K562 (cell line): ENCODE results near the gene SLC16A6. TPM values are rescaled to one million over a fixed set of nuclear protein-coding genes. Genes with fewer than 3 reads are reported as not detected.
A peak's percentile ranks its signal among the peaks of the same experiment; 100 is the strongest.

Experiments
- CBX1 ChIP-seq: sonication (generic); IDR thresholded peaks from 2 replicates; pipeline ENCODE4 v1.6.1; 2016; ENCODE audit warnings: antibody characterized with exemption, low read depth, mild to moderate bottlenecking
- FOXA1 ChIP-seq: fragments of 450-650 bp; IDR thresholded peaks from 2 replicates; pipeline ENCODE4 v1.6.1; 2016; ENCODE audit warnings: mild to moderate bottlenecking, borderline replicate concordance
- GABPA ChIP-seq: fragments of 200-800 bp; sonication (Bioruptor generic); conservative IDR thresholded peaks from 2 replicates; pipeline ENCODE4 v1.6.1; 2016; ENCODE audit warnings: low read depth, missing genetic modification characterization, missing compliant biosample characterization
- GTF2A2 ChIP-seq: IDR thresholded peaks from 2 replicates; pipeline ENCODE4 v1.6.1; 2016; ENCODE audit warnings: mild to moderate bottlenecking, missing genetic modification characterization, missing compliant biosample characterization
- KDM2B ChIP-seq: fragments of 250-450 bp; sonication (Bioruptor Pico); IDR thresholded peaks from 2 replicates; pipeline ENCODE4 v1.8.0; 2021; ENCODE audit warnings: mild to moderate bottlenecking, moderate library complexity
- MYNN ChIP-seq, 2 experiments: sonication (generic); formaldehyde crosslinking in 1 of 2; IDR thresholded peaks; 2 replicates each; pipeline versions ENCODE4 v1.5.0 to v1.6.1; 2016 to 2020; ENCODE audit warnings: antibody characterized with exemption in 1 of 2, missing genetic modification reagents in 1 of 2
- PCBP2 ChIP-seq: fragments of 200-400 bp; formaldehyde crosslinking; IDR thresholded peaks from 2 replicates; pipeline ENCODE4 v1.6.1; 2018; ENCODE audit warnings: low read length, low read depth, mild to moderate bottlenecking, moderate library complexity; ENCODE audit not compliant: poor library complexity, severe bottlenecking
- POU5F1 ChIP-seq: fragments of 150-350 bp; IDR thresholded peaks from 2 replicates; pipeline ENCODE4 v1.6.1; 2014; ENCODE audit warnings: borderline replicate concordance, low read length, low read depth, mild to moderate bottlenecking; ENCODE audit not compliant: partially characterized antibody
- PURB ChIP-seq: sonication (generic); formaldehyde crosslinking; IDR thresholded peaks from 2 replicates; pipeline ENCODE4 v1.9.0; 2021; ENCODE audit warnings: low read depth, mild to moderate bottlenecking, missing genetic modification reagents
- RBM14 ChIP-seq: fragments of 200-400 bp; formaldehyde crosslinking; IDR thresholded peaks from 2 replicates; pipeline ENCODE4 v1.6.1; 2018; ENCODE audit warnings: low read depth, mild to moderate bottlenecking, low read length, moderate library complexity, borderline replicate concordance; ENCODE audit not compliant: insufficient read depth
- SIRT6 ChIP-seq: IDR thresholded peaks from one replicate; pipeline ENCODE4 v1.6.1; 2012; ENCODE audit warnings: low read depth, mild to moderate bottlenecking, control low read depth, inconsistent platforms, low read length, moderate library complexity
- SPI1 ChIP-seq: IDR thresholded peaks from 2 replicates; pipeline ENCODE4 v1.6.1; 2011; ENCODE audit warnings: low read depth, low read length, control low read depth, borderline replicate concordance
- STAT5A ChIP-seq: IDR thresholded peaks from 2 replicates; pipeline ENCODE4 v1.6.1; 2012; ENCODE audit warnings: low read length, inconsistent platforms, borderline replicate concordance
- U2AF2 ChIP-seq: fragments of 200-400 bp; formaldehyde crosslinking; optimal IDR thresholded peaks from 2 replicates; pipeline ENCODE3; 2017; ENCODE audit warnings: low read depth, mild to moderate bottlenecking, low read length
- XRCC3 ChIP-seq: fragments of 450-650 bp; IDR thresholded peaks from 2 replicates; pipeline ENCODE4 v1.6.1; 2017; ENCODE audit warnings: mild to moderate bottlenecking, moderate library complexity
- ZNF124 ChIP-seq: sonication (generic); formaldehyde crosslinking; IDR thresholded peaks from 2 replicates; pipeline ENCODE4 v1.8.1; 2022; ENCODE audit warnings: missing genetic modification reagents
- ZNF133 ChIP-seq: fragments of 250-450 bp; sonication (Bioruptor Pico); IDR thresholded peaks from 2 replicates; pipeline ENCODE4 v1.4.0; 2020; ENCODE audit warnings: mild to moderate bottlenecking
- ZNF76 ChIP-seq: fragments of 250-450 bp; sonication (Bioruptor Pico); IDR thresholded peaks from 2 replicates; pipeline ENCODE4 v1.4.0; 2020; ENCODE audit warnings: mild to moderate bottlenecking, moderate library complexity, borderline replicate concordance
- polyA plus RNA-seq, 8 experiments: library from polyadenylated mRNA; depleted of rRNA in 4 of 8; stranded (reverse) in 5 of 8; unstranded in 3 of 8; fragments of >200 nt; fragmentation: Nextera tagmentation in 2 of 8; fragmentation: Illumina TruSeq in 1 of 8; extraction: Ambion mirVana in 2 of 8; extraction: Trizol in 1 of 8; gene quantifications; 2 replicates each; pipeline versions ENCODE4 v1.2.1 to v1.2.3, GENCODE V29; 2011 to 2014; ENCODE audit warnings: inconsistent platforms in 1 of 8, missing spikeins in 1 of 8
- total RNA-seq, 7 experiments: library from RNA; depleted of rRNA in 6 of 7; stranded (reverse); fragments of >200 nt in 6 of 7; fragmentation: Illumina TruSeq in 2 of 7; extraction: Trizol in 2 of 7; gene quantifications; 2 replicates each; pipeline versions ENCODE4 v1.2.1 to v1.2.3, GENCODE V29; 2011 to 2021; ENCODE audit warnings: low replicate concordance in 1 of 7
- TF ChIP-seq, protein P1 (sequence below): sonication (generic); formaldehyde crosslinking; IDR thresholded peaks from 2 replicates; pipeline ENCODE4 v1.9.0; 2022; ENCODE audit warnings: mild to moderate bottlenecking, missing genetic modification reagents
- TF ChIP-seq, protein P2 (sequence below): fragments of 250-450 bp; sonication (Bioruptor Pico); IDR thresholded peaks from 2 replicates; pipeline ENCODE4 v1.4.0; 2020; ENCODE audit warnings: mild to moderate bottlenecking, moderate library complexity, borderline replicate concordance
- TF ChIP-seq, protein P3 (sequence below): fragments of 450-650 bp; IDR thresholded peaks from 2 replicates; pipeline ENCODE4 v1.6.1; 2016; ENCODE audit warnings: missing biosample characterization, missing genetic modification characterization
- TF ChIP-seq, protein P4 (sequence below): IDR thresholded peaks from 2 replicates; pipeline ENCODE4 v1.6.1; 2012; ENCODE audit warnings: low read depth, low read length, improper control_type of control experiment, borderline replicate concordance

Gene SLC16A6
- total and polyA plus RNA-seq, 9 of the 15 experiments (the other 6 are each of a cell fraction or from before 2014, with no cell fraction given): 0.05 to 0.31 (median 0.15) TPM

DNA sequence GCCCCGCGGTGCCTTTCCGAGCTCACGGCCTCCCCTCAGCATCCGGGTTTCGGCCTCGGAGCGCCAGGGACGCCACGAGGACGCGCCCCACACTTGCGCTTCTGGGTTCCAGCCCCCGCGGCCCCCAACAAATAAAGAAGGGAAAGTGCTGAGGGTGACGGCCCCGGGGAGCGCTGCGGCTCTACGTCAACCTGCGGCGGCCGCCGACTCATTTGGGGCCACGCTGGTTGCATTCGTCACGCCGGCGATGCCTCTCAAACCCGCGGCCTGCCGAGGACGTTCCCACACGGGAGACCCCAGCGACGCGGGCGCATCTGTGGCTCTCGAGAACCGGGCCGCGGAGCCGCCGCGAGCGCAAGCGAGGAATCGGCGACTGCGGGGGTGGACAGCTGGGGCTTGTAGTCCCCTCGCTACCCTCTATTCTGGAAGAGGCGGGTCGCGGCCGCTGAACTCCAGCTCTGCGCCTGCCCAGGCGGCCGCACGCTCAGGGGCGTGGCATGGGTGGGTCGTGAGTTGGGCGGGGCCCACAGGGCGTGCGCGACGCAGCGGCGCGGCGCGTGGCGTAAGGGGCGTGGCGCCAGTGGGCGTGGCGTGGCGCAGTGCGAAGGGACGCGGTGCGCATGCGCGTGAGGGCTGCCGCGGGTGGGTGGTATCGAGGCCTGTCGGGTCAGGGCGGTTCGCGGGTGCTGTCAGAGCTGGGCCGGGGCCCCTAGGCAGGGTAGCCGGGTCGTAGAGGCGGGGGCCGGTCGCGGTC, 43.3 kb downstream of the SLC16A6 start, which contains the start of gene AMZ2 (continued):
- no peak for TF ChIP-seq MYNN (IDR thresholded peaks at IDR 0.05)
- no peak for TF ChIP-seq MYNN (CRISPR knock-in tag; IDR thresholded peaks at IDR 0.05)
- TF ChIP-seq GABPA (tag): no peak
- TF ChIP-seq CBX1: peak; percentile 93; the same call in 1 of the 2 replicates
- 0 out of 2 replicates have a peak, but pooled peaks have one; percentile 47 for TF ChIP-seq RBM14
- no peak for TF ChIP-seq PCBP2
- no peak for TF ChIP-seq GTF2A2
- TF ChIP-seq SIRT6: no peak
- TF ChIP-seq, protein P1, sequence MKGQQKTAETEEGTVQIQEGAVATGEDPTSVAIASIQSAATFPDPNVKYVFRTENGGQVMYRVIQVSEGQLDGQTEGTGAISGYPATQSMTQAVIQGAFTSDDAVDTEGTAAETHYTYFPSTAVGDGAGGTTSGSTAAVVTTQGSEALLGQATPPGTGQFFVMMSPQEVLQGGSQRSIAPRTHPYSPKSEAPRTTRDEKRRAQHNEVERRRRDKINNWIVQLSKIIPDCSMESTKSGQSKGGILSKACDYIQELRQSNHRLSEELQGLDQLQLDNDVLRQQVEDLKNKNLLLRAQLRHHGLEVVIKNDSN (CRISPR knock-in tag): peak; percentile 62; the same call in 1 of the 2 replicates
- TF ChIP-seq U2AF2: no peak
- no peak for TF ChIP-seq SPI1
- TF ChIP-seq XRCC3: no peak
- no peak for TF ChIP-seq ZNF124 (CRISPR knock-in tag)
- no peak for TF ChIP-seq ZNF133 (CRISPR knock-in tag)
- TF ChIP-seq, protein P2, sequence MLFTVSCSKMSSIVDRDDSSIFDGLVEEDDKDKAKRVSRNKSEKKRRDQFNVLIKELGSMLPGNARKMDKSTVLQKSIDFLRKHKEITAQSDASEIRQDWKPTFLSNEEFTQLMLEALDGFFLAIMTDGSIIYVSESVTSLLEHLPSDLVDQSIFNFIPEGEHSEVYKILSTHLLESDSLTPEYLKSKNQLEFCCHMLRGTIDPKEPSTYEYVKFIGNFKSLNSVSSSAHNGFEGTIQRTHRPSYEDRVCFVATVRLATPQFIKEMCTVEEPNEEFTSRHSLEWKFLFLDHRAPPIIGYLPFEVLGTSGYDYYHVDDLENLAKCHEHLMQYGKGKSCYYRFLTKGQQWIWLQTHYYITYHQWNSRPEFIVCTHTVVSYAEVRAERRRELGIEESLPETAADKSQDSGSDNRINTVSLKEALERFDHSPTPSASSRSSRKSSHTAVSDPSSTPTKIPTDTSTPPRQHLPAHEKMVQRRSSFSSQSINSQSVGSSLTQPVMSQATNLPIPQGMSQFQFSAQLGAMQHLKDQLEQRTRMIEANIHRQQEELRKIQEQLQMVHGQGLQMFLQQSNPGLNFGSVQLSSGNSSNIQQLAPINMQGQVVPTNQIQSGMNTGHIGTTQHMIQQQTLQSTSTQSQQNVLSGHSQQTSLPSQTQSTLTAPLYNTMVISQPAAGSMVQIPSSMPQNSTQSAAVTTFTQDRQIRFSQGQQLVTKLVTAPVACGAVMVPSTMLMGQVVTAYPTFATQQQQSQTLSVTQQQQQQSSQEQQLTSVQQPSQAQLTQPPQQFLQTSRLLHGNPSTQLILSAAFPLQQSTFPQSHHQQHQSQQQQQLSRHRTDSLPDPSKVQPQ (CRISPR knock-in tag): no peak
- peak; percentile 56 for TF ChIP-seq POU5F1
- TF ChIP-seq, protein P3, sequence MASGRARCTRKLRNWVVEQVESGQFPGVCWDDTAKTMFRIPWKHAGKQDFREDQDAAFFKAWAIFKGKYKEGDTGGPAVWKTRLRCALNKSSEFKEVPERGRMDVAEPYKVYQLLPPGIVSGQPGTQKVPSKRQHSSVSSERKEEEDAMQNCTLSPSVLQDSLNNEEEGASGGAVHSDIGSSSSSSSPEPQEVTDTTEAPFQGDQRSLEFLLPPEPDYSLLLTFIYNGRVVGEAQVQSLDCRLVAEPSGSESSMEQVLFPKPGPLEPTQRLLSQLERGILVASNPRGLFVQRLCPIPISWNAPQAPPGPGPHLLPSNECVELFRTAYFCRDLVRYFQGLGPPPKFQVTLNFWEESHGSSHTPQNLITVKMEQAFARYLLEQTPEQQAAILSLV (tag): no peak
- TF ChIP-seq, protein P4, sequence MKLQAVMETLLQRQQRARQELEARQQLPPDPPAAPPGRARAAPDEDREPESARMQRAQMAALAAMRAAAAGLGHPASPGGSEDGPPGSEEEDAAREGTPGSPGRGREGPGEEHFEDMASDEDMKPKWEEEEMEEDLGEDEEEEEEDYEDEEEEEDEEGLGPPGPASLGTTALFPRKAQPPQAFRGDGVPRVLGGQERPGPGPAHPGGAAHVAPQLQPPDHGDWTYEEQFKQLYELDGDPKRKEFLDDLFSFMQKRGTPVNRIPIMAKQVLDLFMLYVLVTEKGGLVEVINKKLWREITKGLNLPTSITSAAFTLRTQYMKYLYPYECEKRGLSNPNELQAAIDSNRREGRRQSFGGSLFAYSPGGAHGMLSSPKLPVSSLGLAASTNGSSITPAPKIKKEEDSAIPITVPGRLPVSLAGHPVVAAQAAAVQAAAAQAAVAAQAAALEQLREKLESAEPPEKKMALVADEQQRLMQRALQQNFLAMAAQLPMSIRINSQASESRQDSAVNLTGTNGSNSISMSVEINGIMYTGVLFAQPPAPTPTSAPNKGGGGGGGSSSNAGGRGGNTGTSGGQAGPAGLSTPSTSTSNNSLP: no peak
- TF ChIP-seq FOXA1: no peak
- no peak for TF ChIP-seq PURB
- peak; percentile 11; the same call in 1 of the 2 replicates for TF ChIP-seq ZNF76
- TF ChIP-seq KDM2B (CRISPR knock-in tag): 0 out of 2 replicates have a peak, but pooled peaks have one; percentile 31
- TF ChIP-seq STAT5A: no peak
